Endothelial cell of umbilical vein (primary cell): ENCODE data around the gene SLC4A4.

Experiments
- CTCF ChIP-seq, 2 donors: IDR thresholded peaks; 1 replicate in 1 of 2; 2 replicates in 1 of 2; pipeline ENCODE4 v1.5.1; 2011; ENCODE audit warnings: low read length in 2 of 2, mild to moderate bottlenecking in 2 of 2, moderate library complexity in 2 of 2, control low read depth in 1 of 2, inconsistent platforms in 1 of 2, low read depth in 1 of 2; ENCODE audit not compliant: insufficient read depth in 1 of 2; ENCODE audit errors: extremely low read depth in 1 of 2
- EZH2 ChIP-seq: IDR thresholded peaks from 2 replicates; pipeline ENCODE4 v1.6.1; 2012; ENCODE audit warnings: borderline replicate concordance, low read depth, mild to moderate bottlenecking, moderate library complexity, low read length, inconsistent platforms; ENCODE audit not compliant: severe bottlenecking
- POLR2A ChIP-seq: IDR thresholded peaks from 2 replicates; pipeline ENCODE4 v1.6.1; 2012; ENCODE audit warnings: low read depth, mild to moderate bottlenecking, control low read depth, low read length

GRCh38 chr4:71461422-71461821 is 122.6 kb downstream of the SLC4A4 start:
- TF ChIP-seq CTCF (IDR thresholded peaks at IDR 0.05; ENCODE audit: extremely low read depth in 1 of 2, insufficient read depth in 1 of 2, low read depth in 1 of 2, low read length in 2 of 2) (no peak), POLR2A (no peak), EZH2 (no peak)
